Measurements from ENCODE around the gene C1orf198. TPM values are rescaled to one million over a fixed set of nuclear protein-coding genes. Genes with fewer than 3 reads are reported as not detected.

Gene C1orf198
- polyA plus RNA-seq, 2 of the 4 experiments (the other 2 are of a cell fraction), result 12.0 to 20.4 TPM

DNA sequence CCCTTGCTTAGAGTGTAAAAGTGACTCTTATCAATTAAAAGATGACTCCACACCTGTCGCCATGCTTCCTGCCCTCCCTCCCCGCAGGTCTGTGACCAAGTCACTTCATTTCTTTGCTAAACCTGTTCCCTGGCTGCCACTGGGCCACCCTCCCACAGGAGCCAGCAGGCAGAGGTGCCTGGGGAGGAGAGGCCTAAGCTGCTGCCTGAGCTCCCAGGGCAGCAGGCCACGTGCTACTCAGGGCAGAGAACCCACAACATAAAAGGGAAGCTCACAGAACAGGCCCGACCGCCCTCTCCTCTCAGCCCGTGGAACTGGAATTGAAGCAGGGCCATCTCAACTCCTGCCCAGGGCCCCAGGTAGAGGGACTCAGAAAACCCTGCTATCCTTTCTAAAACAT is 4.9 kb downstream of the C1orf198 start (continued):
- TF ChIP-seq, protein P1, sequence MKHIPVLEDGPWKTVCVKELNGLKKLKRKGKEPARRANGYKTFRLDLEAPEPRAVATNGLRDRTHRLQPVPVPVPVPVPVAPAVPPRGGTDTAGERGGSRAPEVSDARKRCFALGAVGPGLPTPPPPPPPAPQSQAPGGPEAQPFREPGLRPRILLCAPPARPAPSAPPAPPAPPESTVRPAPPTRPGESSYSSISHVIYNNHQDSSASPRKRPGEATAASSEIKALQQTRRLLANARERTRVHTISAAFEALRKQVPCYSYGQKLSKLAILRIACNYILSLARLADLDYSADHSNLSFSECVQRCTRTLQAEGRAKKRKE (CRISPR knock-in tag; IDR thresholded peaks at IDR 0.05; ENCODE audit: low read depth), result no peak
- TF ChIP-seq, protein P2, sequence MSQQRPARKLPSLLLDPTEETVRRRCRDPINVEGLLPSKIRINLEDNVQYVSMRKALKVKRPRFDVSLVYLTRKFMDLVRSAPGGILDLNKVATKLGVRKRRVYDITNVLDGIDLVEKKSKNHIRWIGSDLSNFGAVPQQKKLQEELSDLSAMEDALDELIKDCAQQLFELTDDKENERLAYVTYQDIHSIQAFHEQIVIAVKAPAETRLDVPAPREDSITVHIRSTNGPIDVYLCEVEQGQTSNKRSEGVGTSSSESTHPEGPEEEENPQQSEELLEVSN (IDR thresholded peaks at IDR 0.05; ENCODE audit: borderline replicate concordance, low read depth), result no peak
- TF ChIP-seq, protein P3, sequence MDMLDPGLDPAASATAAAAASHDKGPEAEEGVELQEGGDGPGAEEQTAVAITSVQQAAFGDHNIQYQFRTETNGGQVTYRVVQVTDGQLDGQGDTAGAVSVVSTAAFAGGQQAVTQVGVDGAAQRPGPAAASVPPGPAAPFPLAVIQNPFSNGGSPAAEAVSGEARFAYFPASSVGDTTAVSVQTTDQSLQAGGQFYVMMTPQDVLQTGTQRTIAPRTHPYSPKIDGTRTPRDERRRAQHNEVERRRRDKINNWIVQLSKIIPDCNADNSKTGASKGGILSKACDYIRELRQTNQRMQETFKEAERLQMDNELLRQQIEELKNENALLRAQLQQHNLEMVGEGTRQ (IDR thresholded peaks at IDR 0.05), result no peak
- TF ChIP-seq, protein P4, sequence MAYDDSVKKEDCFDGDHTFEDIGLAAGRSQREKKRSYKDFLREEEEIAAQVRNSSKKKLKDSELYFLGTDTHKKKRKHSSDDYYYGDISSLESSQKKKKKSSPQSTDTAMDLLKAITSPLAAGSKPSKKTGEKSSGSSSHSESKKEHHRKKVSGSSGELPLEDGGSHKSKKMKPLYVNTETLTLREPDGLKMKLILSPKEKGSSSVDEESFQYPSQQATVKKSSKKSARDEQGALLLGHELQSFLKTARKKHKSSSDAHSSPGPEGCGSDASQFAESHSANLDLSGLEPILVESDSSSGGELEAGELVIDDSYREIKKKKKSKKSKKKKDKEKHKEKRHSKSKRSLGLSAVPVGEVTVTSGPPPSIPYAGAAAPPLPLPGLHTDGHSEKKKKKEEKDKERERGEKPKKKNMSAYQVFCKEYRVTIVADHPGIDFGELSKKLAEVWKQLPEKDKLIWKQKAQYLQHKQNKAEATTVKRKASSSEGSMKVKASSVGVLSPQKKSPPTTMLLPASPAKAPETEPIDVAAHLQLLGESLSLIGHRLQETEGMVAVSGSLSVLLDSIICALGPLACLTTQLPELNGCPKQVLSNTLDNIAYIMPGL (CRISPR knock-in tag; IDR thresholded peaks at IDR 0.05; ENCODE audit: borderline replicate concordance), result no peak
- TF ChIP-seq GATA3 (IDR thresholded peaks at IDR 0.05; ENCODE audit: borderline replicate concordance) (no peak), HOXB13 (CRISPR knock-in tag; IDR thresholded peaks at IDR 0.05; ENCODE audit: low read depth) (no peak), KDM1A (IDR thresholded peaks at IDR 0.05; ENCODE audit: low read depth) (no peak), EHMT2 (IDR thresholded peaks at IDR 0.05; ENCODE audit: low read depth) (no peak), MAFK (IDR thresholded peaks at IDR 0.05; ENCODE audit: partially characterized antibody) (no peak)
- TF ChIP-seq, protein P5, sequence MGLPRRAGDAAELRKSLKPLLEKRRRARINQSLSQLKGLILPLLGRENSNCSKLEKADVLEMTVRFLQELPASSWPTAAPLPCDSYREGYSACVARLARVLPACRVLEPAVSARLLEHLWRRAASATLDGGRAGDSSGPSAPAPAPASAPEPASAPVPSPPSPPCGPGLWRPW (IDR thresholded peaks at IDR 0.05), result no peak

DNA sequence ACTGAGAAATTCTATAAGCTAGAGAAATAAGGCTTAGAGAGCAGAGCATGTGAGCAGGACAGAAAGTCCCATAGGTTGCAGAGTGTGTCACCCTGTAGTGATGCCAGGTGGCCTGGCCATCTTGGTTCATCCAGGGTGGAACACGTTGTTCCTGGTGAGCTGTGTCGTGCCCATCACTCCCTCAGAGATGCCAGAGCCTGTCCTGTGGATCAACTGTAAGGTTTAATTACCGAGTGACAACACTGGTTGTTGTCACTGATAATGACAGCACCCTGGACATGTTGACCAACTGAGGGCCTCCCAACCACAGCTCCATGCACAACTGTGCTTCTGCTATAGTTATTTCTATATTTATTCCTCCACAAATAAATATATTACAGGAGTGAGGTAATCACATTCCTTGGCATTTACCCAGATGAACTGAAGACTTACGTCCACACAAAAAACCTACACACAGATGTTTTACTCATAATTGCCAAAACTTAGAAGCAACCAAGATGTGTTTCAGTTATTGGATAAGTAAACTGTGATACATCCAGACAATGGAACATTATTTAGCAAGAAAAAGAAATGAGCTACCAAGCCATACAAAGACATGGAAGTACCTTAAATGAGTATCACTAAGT is 6.2 kb downstream of the C1orf198 start:
- Histone ChIP-seq H3K4me1 (peaks cover 23% of the 10 kb centered on the region), H3K4me3 (no peak overlapping the region), H3K27ac (no peak overlapping the region), H3K4me2 (no peak overlapping the region), H3K9me3 (no peaks in the 10 kb centered on the region)
- CTCF ChIA-PET, result interaction anchor here (0.7 kb wide), 1 partner anchor 55 kb away, joined by 3 read pairs; no protein-coding TSS in a partner anchor
- POLR2A ChIA-PET, result no interaction called here
- WGBS (ENCODE audit: missing lambda C conversion rate), result 87% methylated on average over 4 of the region's 4 CpGs
- ATAC-seq (no peak), DNase-seq (ENCODE audit: low read depth in 1 of 2, low spot score in 1 of 2) (no peak), FAIRE-seq (no peak)
- TF ChIP-seq JUN (IDR thresholded peaks at IDR 0.05) (no peak), GATA3 (IDR thresholded peaks at IDR 0.05; ENCODE audit: borderline replicate concordance) (no peak), CBX8 (IDR thresholded peaks at IDR 0.05) (no peak), EHF (CRISPR knock-in tag; IDR thresholded peaks at IDR 0.05) (no peak), PHF8 (IDR thresholded peaks at IDR 0.05; ENCODE audit: borderline replicate concordance, low read depth) (no peak)
- TF ChIP-seq, protein P6, sequence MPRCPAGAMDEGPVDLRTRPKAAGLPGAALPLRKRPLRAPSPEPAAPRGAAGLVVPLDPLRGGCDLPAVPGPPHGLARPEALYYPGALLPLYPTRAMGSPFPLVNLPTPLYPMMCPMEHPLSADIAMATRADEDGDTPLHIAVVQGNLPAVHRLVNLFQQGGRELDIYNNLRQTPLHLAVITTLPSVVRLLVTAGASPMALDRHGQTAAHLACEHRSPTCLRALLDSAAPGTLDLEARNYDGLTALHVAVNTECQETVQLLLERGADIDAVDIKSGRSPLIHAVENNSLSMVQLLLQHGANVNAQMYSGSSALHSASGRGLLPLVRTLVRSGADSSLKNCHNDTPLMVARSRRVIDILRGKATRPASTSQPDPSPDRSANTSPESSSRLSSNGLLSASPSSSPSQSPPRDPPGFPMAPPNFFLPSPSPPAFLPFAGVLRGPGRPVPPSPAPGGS (IDR thresholded peaks at IDR 0.05), result no peak
- TF ChIP-seq, protein P7, sequence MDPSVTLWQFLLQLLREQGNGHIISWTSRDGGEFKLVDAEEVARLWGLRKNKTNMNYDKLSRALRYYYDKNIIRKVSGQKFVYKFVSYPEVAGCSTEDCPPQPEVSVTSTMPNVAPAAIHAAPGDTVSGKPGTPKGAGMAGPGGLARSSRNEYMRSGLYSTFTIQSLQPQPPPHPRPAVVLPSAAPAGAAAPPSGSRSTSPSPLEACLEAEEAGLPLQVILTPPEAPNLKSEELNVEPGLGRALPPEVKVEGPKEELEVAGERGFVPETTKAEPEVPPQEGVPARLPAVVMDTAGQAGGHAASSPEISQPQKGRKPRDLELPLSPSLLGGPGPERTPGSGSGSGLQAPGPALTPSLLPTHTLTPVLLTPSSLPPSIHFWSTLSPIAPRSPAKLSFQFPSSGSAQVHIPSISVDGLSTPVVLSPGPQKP (IDR thresholded peaks at IDR 0.05; ENCODE audit: low read depth, low read length), result no peak
- TF ChIP-seq, protein P8, sequence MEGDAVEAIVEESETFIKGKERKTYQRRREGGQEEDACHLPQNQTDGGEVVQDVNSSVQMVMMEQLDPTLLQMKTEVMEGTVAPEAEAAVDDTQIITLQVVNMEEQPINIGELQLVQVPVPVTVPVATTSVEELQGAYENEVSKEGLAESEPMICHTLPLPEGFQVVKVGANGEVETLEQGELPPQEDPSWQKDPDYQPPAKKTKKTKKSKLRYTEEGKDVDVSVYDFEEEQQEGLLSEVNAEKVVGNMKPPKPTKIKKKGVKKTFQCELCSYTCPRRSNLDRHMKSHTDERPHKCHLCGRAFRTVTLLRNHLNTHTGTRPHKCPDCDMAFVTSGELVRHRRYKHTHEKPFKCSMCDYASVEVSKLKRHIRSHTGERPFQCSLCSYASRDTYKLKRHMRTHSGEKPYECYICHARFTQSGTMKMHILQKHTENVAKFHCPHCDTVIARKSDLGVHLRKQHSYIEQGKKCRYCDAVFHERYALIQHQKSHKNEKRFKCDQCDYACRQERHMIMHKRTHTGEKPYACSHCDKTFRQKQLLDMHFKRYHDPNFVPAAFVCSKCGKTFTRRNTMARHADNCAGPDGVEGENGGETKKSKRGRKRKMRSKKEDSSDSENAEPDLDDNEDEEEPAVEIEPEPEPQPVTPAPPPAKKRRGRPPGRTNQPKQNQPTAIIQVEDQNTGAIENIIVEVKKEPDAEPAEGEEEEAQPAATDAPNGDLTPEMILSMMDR (IDR thresholded peaks at IDR 0.05), result no peak
